HepG2 (cell line): Measurements from ENCODE around the gene EOGT. TPM values are rescaled to one million over a fixed set of nuclear protein-coding genes. Genes with fewer than 3 reads are reported as not detected.

Experiments
- ATAC-seq: fragments of 200-7000 bp; cut with Tn5 transposase; 3 replicates; pipeline ENCODE4 v1.9.1; 2020; ENCODE audit warnings: mild to moderate bottlenecking, moderate library complexity
- BruUV-seq: library from RNA; stranded (reverse); fragments of 400-500 nt; replicated peaks from 2 replicates; lab custom pipeline; 2021; lab: Mats Ljungman, UMichigan
- CTCF ChIA-PET: fragments of 300-600 bp; formaldehyde crosslinking; extraction: SDS; loops from one replicate; lab custom pipeline; 2021; ENCODE audit warnings: low total read pairs, inconsistent platforms, low intra/inter-chr PET ratio; lab: Yijun Ruan, JAX
- POLR2A ChIA-PET: fragments of 350-600 bp; sonication (Branson Sonifier 250); formaldehyde crosslinking; loops from one replicate; lab custom pipeline; 2020; ENCODE audit warnings: antibody characterized with exemption, inconsistent platforms; lab: Yijun Ruan, JAX
- DNase-seq: peaks from one replicate; pipeline ENCODE4 v3.0.0-alpha.2; 2015; ENCODE audit warnings: low spot score
- FAIRE-seq: peaks from 3 replicates; lab custom pipeline; 2011; peaks lifted over from hg19 to GRCh38; lab: Jason Lieb, UNC
- H2AFZ ChIP-seq: one replicate; pipeline ENCODE4 v1.6.1; 2011; ENCODE audit warnings: low read length, inconsistent platforms
- H3K27ac ChIP-seq: fragments of 300-600 bp; 3 replicates; pipeline ENCODE4 v1.8.0; 2011; ENCODE audit warnings: mixed run types, mild to moderate bottlenecking, mixed read lengths, low read length, inconsistent platforms; ENCODE audit not compliant: insufficient read depth; ENCODE audit errors: extremely low read length
- H3K27me3 ChIP-seq, 2 experiments: fragments of 200-600 bp in 1 of 2; 2 replicates in 1 of 2; 3 replicates in 1 of 2; pipeline versions ENCODE4 v1.6.0 to v1.8.0; 2011; ENCODE audit warnings: low read length in 2 of 2, mild to moderate bottlenecking in 2 of 2, moderate library complexity in 2 of 2, inconsistent platforms in 1 of 2; ENCODE audit not compliant: insufficient read depth in 2 of 2, control insufficient read depth in 1 of 2
- H3K36me3 ChIP-seq, 2 experiments: fragments of 200-600 bp in 1 of 2; replicated peaks in 1 of 2; 2 replicates in 1 of 2; 3 replicates in 1 of 2; pipeline versions ENCODE4 v1.5.1 to v1.8.0; 2011; ENCODE audit warnings: low read length in 2 of 2, inconsistent platforms in 1 of 2; ENCODE audit not compliant: insufficient read depth in 2 of 2, control insufficient read depth in 1 of 2
- H3K4me1 ChIP-seq: 2 replicates; pipeline ENCODE4 v1.5.1; 2012; ENCODE audit warnings: low read length, inconsistent platforms; ENCODE audit not compliant: insufficient read depth
- H3K4me2 ChIP-seq: 2 replicates; pipeline ENCODE4 v1.6.0; 2011; ENCODE audit warnings: low read depth, low read length, inconsistent platforms
- H3K4me3 ChIP-seq, 3 experiments: fragments of 200-600 bp in 1 of 3; sonication (generic), shearing (Covaris generic) in 1 of 3; replicated peaks in 1 of 3; 2 replicates each; pipeline ENCODE4 v1.5.1; 2011 to 2016; ENCODE audit warnings: low read length in 3 of 3, inconsistent platforms in 2 of 3, low read depth in 2 of 3, mild to moderate bottlenecking in 2 of 3, control low read depth in 1 of 3, mixed read lengths in 1 of 3; ENCODE audit not compliant: insufficient read depth in 1 of 3
- H3K79me2 ChIP-seq: one replicate; pipeline ENCODE4 v1.6.1; 2011; ENCODE audit warnings: low read length, inconsistent platforms; ENCODE audit not compliant: insufficient read depth
- H3K9ac ChIP-seq: 2 replicates; pipeline ENCODE4 v1.6.0; 2011; ENCODE audit warnings: mild to moderate bottlenecking, low read depth, low read length, inconsistent platforms; ENCODE audit not compliant: insufficient read depth
- H3K9me3 ChIP-seq: 2 replicates; pipeline ENCODE4 v1.5.1; 2012; ENCODE audit warnings: mild to moderate bottlenecking, low read length
- H4K20me1 ChIP-seq: 2 replicates; pipeline ENCODE4 v1.6.0; 2011; ENCODE audit warnings: inconsistent platforms, mild to moderate bottlenecking, low read length, moderate library complexity; ENCODE audit not compliant: insufficient read depth
- ARID3A ChIP-seq: IDR thresholded peaks from 2 replicates; pipeline ENCODE4 v1.6.1; 2012; ENCODE audit warnings: low read depth, low read length, improper control_type of control experiment
- ARNT2 ChIP-seq: sonication (generic); formaldehyde crosslinking; IDR thresholded peaks from 2 replicates; pipeline ENCODE4 v1.8.0; 2022; ENCODE audit warnings: mild to moderate bottlenecking, low read depth, missing genetic modification reagents, moderate library complexity
- HHEX ChIP-seq: IDR thresholded peaks from 2 replicates; pipeline ENCODE4 v1.6.1; 2016; ENCODE audit warnings: control low read depth
- MAX ChIP-seq: IDR thresholded peaks from 2 replicates; pipeline ENCODE4 v1.6.1; 2012; ENCODE audit warnings: inconsistent platforms
- MIXL1 ChIP-seq: IDR thresholded peaks from 2 replicates; pipeline ENCODE4 v1.6.1; 2016
- MYNN ChIP-seq: sonication (generic); formaldehyde crosslinking; IDR thresholded peaks from 2 replicates; pipeline ENCODE4 v1.4.0; 2020; ENCODE audit warnings: mild to moderate bottlenecking, low read depth, missing genetic modification reagents
- MZF1 ChIP-seq: sonication (generic); formaldehyde crosslinking; IDR thresholded peaks from 2 replicates; pipeline ENCODE4 v1.8.1; 2023; ENCODE audit warnings: mild to moderate bottlenecking, missing genetic modification reagents, borderline replicate concordance
- ONECUT2 ChIP-seq: sonication (generic); formaldehyde crosslinking; IDR thresholded peaks from 2 replicates; pipeline ENCODE4 v1.4.0; 2020; ENCODE audit warnings: missing genetic modification reagents
- PCBP1 ChIP-seq: fragments of 200-400 bp; formaldehyde crosslinking; IDR thresholded peaks from 2 replicates; pipeline ENCODE4 v1.6.1; 2017; ENCODE audit warnings: mild to moderate bottlenecking, low read depth, low read length, borderline replicate concordance
- PHF5A ChIP-seq: IDR thresholded peaks from one replicate; pipeline ENCODE4 v1.6.1; 2018; ENCODE audit warnings: low read depth, missing genetic modification reagents; ENCODE audit not compliant: unreplicated experiment
- POLR2AphosphoS5 ChIP-seq: IDR thresholded peaks from 2 replicates; pipeline ENCODE4 v1.6.1; 2012; ENCODE audit warnings: low read depth, low read length
- RBAK ChIP-seq: sonication (generic); formaldehyde crosslinking; IDR thresholded peaks from 2 replicates; pipeline ENCODE4 v1.5.1; 2020; ENCODE audit warnings: mild to moderate bottlenecking, missing genetic modification reagents
- SOX6 ChIP-seq, 2 experiments: fragments of 450-650 bp in 1 of 2; sonication (generic) in 1 of 2; formaldehyde crosslinking in 1 of 2; IDR thresholded peaks; 2 replicates each; pipeline versions ENCODE4 v1.4.0 to v1.6.1; 2017 to 2020; ENCODE audit warnings: antibody characterized with exemption in 1 of 2, mild to moderate bottlenecking in 1 of 2, missing genetic modification reagents in 1 of 2
- U2AF1 ChIP-seq: fragments of 200-400 bp; formaldehyde crosslinking; optimal IDR thresholded peaks from 2 replicates; pipeline ENCODE3; 2017; ENCODE audit warnings: mild to moderate bottlenecking, low read depth, low read length
- ZMYM4 ChIP-seq: sonication (generic); formaldehyde crosslinking; IDR thresholded peaks from 2 replicates; pipeline ENCODE4 v1.8.1; 2023; ENCODE audit warnings: mild to moderate bottlenecking, missing genetic modification reagents
- ZNF232 ChIP-seq: sonication (generic); formaldehyde crosslinking; IDR thresholded peaks from 2 replicates; pipeline ENCODE4 v1.4.0; 2020; ENCODE audit warnings: missing genetic modification reagents, borderline replicate concordance
- ZNF451 ChIP-seq: sonication (generic); formaldehyde crosslinking; IDR thresholded peaks from 2 replicates; pipeline ENCODE4 v1.5.0; 2020; ENCODE audit warnings: mild to moderate bottlenecking, missing genetic modification reagents
- ZNF737 ChIP-seq: sonication (generic); formaldehyde crosslinking; IDR thresholded peaks from 2 replicates; pipeline ENCODE4 v1.5.0; 2020; ENCODE audit warnings: missing genetic modification reagents, mild to moderate bottlenecking, borderline replicate concordance
- ZSCAN22 ChIP-seq: sonication (generic); formaldehyde crosslinking; IDR thresholded peaks from 2 replicates; pipeline ENCODE4 v1.4.0; 2020; ENCODE audit warnings: mild to moderate bottlenecking, missing genetic modification reagents
- WGBS: methylation state at CpG from one replicate; pipeline ENCODE4 v1.1.6; 2017; ENCODE audit warnings: low lambda C conversion rate; 5-methylcytosine and 5-hydroxymethylcytosine counted together
- in situ Hi-C: cut with HindIII; loops from 2 replicates; pipeline ENCODE4 v1.10.0; 2017; ENCODE audit warnings: low pct_unique_long_range_greater_than_20kb; ENCODE audit not compliant: extremely low pct_ligation_motif_present
- intact Hi-C: fragments of 100-400 bp; cut with micrococcal nuclease; formaldehyde crosslinking; loops from one replicate; pipeline ENCODE4 v1.10.0; 2022; ENCODE audit not compliant: unreplicated experiment
- polyA plus RNA-seq, 8 experiments: library from polyadenylated mRNA; depleted of rRNA in 3 of 8; stranded (reverse) in 7 of 8; unstranded in 1 of 8; fragments of >200 nt; fragmentation: Illumina TruSeq in 4 of 8; extraction: Trizol in 4 of 8; gene quantifications; 2 replicates each; pipeline versions ENCODE4 v1.2.1 to v1.2.3, GENCODE V29; 2011 to 2016; ENCODE audit warnings: low read depth in 4 of 8, missing spikeins in 1 of 8, mixed read lengths in 1 of 8; ENCODE audit not compliant: insufficient read depth in 1 of 8
- total RNA-seq, 5 experiments: library from RNA; depleted of rRNA; stranded (reverse); fragments of >200 nt; fragmentation: Illumina TruSeq; extraction: Trizol; gene quantifications; 2 replicates each; pipeline ENCODE4 v1.2.3, GENCODE V29; 2016; ENCODE audit warnings: low read depth in 1 of 5
- TF ChIP-seq, protein P1 (sequence below): sonication (generic); formaldehyde crosslinking; conservative IDR thresholded peaks from 2 replicates; pipeline ENCODE4 v1.4.0; 2020; ENCODE audit warnings: mild to moderate bottlenecking, missing genetic modification reagents, moderate library complexity

Gene EOGT
- total and polyA plus RNA-seq, 2 of the 13 experiments (the other 11 are each of a cell fraction or from before 2014, with no cell fraction given), result 4.5 to 18.6 TPM

DNA sequence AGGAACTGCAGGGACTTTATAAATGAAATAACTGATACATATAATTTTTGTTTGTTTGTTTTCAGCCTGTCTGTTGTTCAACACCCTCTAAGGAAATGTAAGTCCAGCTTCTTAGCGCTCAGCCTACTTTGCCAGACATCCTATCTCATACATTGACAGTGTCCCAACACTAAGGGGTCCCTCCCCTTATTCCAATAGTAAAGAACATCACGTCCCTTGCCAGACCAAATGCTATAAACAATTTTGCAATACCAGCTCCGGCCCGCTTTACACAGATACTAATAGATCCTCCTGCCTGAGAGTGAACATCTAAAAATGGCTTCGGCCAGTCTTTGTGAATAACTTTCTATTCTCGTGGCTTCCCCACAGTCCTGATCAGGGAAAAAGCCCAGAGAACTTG is 76.6 kb downstream of the EOGT start (continued):
- no peak for TF ChIP-seq ZSCAN22 (CRISPR knock-in tag)
- TF ChIP-seq RBAK (CRISPR knock-in tag), result no peak
- TF ChIP-seq, all 625 proteins: peak for 0

DNA sequence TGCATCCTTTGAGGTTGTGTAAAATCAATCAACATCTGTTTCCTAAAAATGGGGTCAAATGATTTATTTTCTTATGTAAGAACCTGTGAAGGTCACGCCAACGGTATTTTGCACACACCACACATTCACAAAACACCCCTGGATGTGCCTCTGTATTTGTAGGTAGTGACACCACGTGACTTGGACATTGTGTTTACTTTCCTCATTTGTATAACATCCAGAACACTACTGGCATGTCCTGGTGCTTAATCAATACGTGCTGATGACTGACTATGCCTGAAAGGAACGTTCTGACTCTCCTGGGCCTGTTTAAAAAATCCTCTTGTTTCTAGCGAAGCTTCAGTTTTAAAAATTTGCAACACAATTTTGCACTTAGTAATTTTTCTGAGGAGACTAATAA is 77.7 kb downstream of the EOGT start:
- intact Hi-C loops, result no loop called here
- TF ChIP-seq HHEX (no peak), MAX (0 out of 2 replicates have a peak, but pooled peaks have one; percentile 20), ONECUT2 (CRISPR knock-in tag) (peak; percentile 52; the same call in 1 of the 2 replicates), U2AF1 (no peak), ZNF737 (CRISPR knock-in tag) (no peak), ZNF232 (CRISPR knock-in tag) (no peak), ZMYM4 (CRISPR knock-in tag) (0 out of 2 replicates have a peak, but pooled peaks have one; percentile 23), ARNT2 (CRISPR knock-in tag) (no peak), ARID3A (no peak), MIXL1 (CRISPR knock-in tag) (0 out of 2 replicates have a peak, but pooled peaks have one; percentile 22), POLR2AphosphoS5 (no peak), MZF1 (no peak), PHF5A (CRISPR knock-in tag) (no peak), MYNN (CRISPR knock-in tag) (no peak), ZNF451 (CRISPR knock-in tag) (no peak), PCBP1 (no peak), SOX6 (IDR thresholded peaks at IDR 0.05) (no peak), SOX6 (CRISPR knock-in tag; IDR thresholded peaks at IDR 0.05) (peak; percentile 33; the same call in 1 of the 2 replicates)
- TF ChIP-seq, protein P1, sequence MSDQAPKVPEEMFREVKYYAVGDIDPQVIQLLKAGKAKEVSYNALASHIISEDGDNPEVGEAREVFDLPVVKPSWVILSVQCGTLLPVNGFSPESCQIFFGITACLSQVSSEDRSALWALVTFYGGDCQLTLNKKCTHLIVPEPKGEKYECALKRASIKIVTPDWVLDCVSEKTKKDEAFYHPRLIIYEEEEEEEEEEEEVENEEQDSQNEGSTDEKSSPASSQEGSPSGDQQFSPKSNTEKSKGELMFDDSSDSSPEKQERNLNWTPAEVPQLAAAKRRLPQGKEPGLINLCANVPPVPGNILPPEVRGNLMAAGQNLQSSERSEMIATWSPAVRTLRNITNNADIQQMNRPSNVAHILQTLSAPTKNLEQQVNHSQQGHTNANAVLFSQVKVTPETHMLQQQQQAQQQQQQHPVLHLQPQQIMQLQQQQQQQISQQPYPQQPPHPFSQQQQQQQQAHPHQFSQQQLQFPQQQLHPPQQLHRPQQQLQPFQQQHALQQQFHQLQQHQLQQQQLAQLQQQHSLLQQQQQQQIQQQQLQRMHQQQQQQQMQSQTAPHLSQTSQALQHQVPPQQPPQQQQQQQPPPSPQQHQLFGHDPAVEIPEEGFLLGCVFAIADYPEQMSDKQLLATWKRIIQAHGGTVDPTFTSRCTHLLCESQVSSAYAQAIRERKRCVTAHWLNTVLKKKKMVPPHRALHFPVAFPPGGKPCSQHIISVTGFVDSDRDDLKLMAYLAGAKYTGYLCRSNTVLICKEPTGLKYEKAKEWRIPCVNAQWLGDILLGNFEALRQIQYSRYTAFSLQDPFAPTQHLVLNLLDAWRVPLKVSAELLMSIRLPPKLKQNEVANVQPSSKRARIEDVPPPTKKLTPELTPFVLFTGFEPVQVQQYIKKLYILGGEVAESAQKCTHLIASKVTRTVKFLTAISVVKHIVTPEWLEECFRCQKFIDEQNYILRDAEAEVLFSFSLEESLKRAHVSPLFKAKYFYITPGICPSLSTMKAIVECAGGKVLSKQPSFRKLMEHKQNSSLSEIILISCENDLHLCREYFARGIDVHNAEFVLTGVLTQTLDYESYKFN, result peak; percentile 46

More for the DNA sequence above, 77.7 kb downstream of the EOGT start:
- no peak for ATAC-seq
- Histone ChIP-seq H3K79me2 (no peaks in the 10 kb centered on the region), H3K27ac (no peak overlapping the region), H3K4me2 (no peak overlapping the region; the same call in 1 of the 2 replicates), H3K9me3 (no peaks in the 10 kb centered on the region), H3K36me3 (no peaks in the 10 kb centered on the region), H3K4me3 (no peak overlapping the region), H4K20me1 (no peaks in the 10 kb centered on the region), H2AFZ (no peak overlapping the region), H3K27me3 (peaks cover 0 to 37% of the 10 kb centered on the region in 2 experiments), H3K4me1 (peaks cover 12% of the 10 kb centered on the region), H3K9ac (no peak overlapping the region)
- POLR2A ChIA-PET, result no interaction called here
- no peak for FAIRE-seq
- no TSS peak for BruUV-seq
- WGBS, result 7% methylated on average over 6 of the region's 6 CpGs
- CTCF ChIA-PET, result no interaction called here
- in situ Hi-C loops, result no loop called here
- DNase-seq, result peak; percentile 41
